ENCODE measurements around the gene CFAP77.
A peak's percentile ranks its signal among the peaks of the same experiment; 100 is the strongest.

CFAP77 gene

GRCh38 chr9:132545578-132545977 lies 135.6 kb downstream of the CFAP77 start:
- no peak for DNase-seq (ENCODE audit: low read depth, low spot score)
- no peak overlapping the region for H3K4me3 ChIP-seq (ENCODE audit: low read depth, low read length)
- no peak for TF ChIP-seq CTCF (IDR thresholded peaks at IDR 0.05; ENCODE audit: insufficient read depth, low read length, missing control alignments)
- POLR2A ChIA-PET: no interaction called here
- CTCF ChIA-PET: no interaction called here

GRCh38 chr9:132546148-132547051 lies 136.4 kb downstream of the CFAP77 start:
- TF ChIP-seq CTCF (IDR thresholded peaks at IDR 0.05; ENCODE audit: insufficient read depth, low read length, missing control alignments): peak; percentile 35
- POLR2A ChIA-PET: no interaction called here
- CTCF ChIA-PET: interaction anchor here (1.1 kb wide), 1 partner anchor 18 kb away, joined by 4 read pairs; no protein-coding TSS in a partner anchor
- peak overlapping the region; percentile 12; the same call in 1 of the 2 replicates for H3K4me3 ChIP-seq (ENCODE audit: low read depth, low read length)
- DNase-seq (ENCODE audit: low read depth, low spot score): no peak

- H3K4me3 ChIP-seq (ENCODE audit: low read depth, low read length): no peak overlapping the region
- TF ChIP-seq CTCF (IDR thresholded peaks at IDR 0.05; ENCODE audit: insufficient read depth, low read length, missing control alignments): no peak
- DNase-seq (ENCODE audit: low read depth, low spot score): no peak
- ChIA-PET POLR2A (no interaction called here), CTCF (interaction anchor here (1.1 kb wide), 1 partner anchor 17 kb away, joined by 4 read pairs; no protein-coding TSS in a partner anchor)
Observed at GRCh38 chr9:132547052-132547431, 137.0 kb downstream of the CFAP77 start.

GRCh38 chr9:132547436-132547835 lies 137.4 kb downstream of the CFAP77 start:
- no peak for DNase-seq (ENCODE audit: low read depth, low spot score)
- no peak overlapping the region for H3K4me3 ChIP-seq (ENCODE audit: low read depth, low read length)
- TF ChIP-seq CTCF (IDR thresholded peaks at IDR 0.05; ENCODE audit: insufficient read depth, low read length, missing control alignments): no peak
- CTCF ChIA-PET: interaction anchor here (0.6 to 1.1 kb wide), 2 partner anchors 16 to 17 kb away, joined by 3 to 4 read pairs; no protein-coding TSS in a partner anchor
- POLR2A ChIA-PET: no interaction called here

GRCh38 chr9:132547976-132548730 lies 138.1 kb downstream of the CFAP77 start:
- ChIA-PET CTCF (interaction anchor here (0.6 to 1.6 kb wide), 2 partner anchors 17 to 41 kb away, joined by 3 to 4 read pairs; no protein-coding TSS in a partner anchor), POLR2A (no interaction called here)
- no peak for DNase-seq (ENCODE audit: low read depth, low spot score)
- no peak for TF ChIP-seq CTCF (IDR thresholded peaks at IDR 0.05; ENCODE audit: insufficient read depth, low read length, missing control alignments)
- H3K4me3 ChIP-seq (ENCODE audit: low read depth, low read length): no peak overlapping the region

Measured in AG04449 (cell line).